ENCODE data around the gene KRTAP10-1. TPM values are rescaled to one million over a fixed set of nuclear protein-coding genes. Genes with fewer than 3 reads are reported as not detected.
"Not testable (repeated sequence)": the region's sequence is repeated elsewhere in the genome, so short reads cannot be mapped to it uniquely, and the experiment has no call there.

The KRTAP10-1 gene
- total RNA-seq, 2 experiments from 2014 or later, result not detected

DNA sequence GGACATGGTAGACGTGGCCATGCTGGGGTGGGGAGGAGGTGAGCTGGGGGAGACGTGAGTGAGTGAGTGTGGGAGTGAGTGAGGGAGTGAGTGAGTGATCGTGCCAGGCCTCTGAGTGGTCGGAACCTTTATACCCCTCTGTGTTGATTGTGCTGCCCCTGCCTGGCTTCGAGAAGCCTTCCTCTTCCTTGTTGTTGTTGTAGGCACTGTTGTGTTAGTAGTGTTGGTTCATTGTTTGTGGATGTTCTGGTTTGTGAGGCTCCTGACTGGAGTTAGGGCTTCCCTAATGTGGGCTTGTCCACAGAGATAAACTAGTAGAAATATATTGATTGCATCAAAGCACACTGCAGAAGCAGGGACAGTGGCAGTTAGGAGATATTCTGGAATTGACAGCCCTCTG, 18.7 kb upstream of the KRTAP10-1 start, which contains the start of gene KRTAP10-3:
Gene KRTAP10-3 (minus strand): TSS at position 101 of the 400 bp plus-strand sequence. CDS start 80 bp downstream, at position 21.
- no peak for DNase-seq
- no peak within 1 kb of the TSS for H3K4me3 Mint-ChIP-seq
- H3K27ac Mint-ChIP-seq, result no peak within 1 kb of the TSS
- peaks cover 8% of the 10 kb centered on the region for H3K36me3 Mint-ChIP-seq
- H3K27me3 Mint-ChIP-seq, result no peaks in the 10 kb centered on the region
- no peaks in the 10 kb centered on the region for H3K4me1 Mint-ChIP-seq
- H3K9me3 Mint-ChIP-seq, result peaks cover 20% of the 10 kb centered on the region

DNA sequence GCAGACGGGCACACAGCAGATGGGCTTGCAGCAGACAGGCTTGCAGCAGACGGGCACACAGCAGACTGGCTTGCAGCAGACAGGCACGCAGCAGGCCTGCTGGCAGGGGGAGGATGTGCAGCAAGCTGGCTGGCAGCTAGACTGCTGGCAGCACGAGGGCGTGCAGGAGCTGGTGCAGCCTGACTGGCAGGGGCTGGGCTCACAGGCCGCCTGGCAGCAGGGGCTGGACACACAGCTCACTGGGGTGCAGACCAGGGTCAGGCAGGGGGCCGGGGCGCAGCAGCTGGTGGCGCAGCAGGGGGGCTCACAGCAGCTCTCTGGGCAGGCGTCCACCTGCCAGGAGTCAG, 18.3 kb upstream of the KRTAP10-1 start:
- H3K27ac Mint-ChIP-seq, H3K36me3 Mint-ChIP-seq, H3K27me3 Mint-ChIP-seq, H3K4me3 Mint-ChIP-seq, H3K4me1 Mint-ChIP-seq, DNase-seq: not testable (repeated sequence)
- peaks cover 22% of the 10 kb centered on the region for H3K9me3 Mint-ChIP-seq

DNA sequence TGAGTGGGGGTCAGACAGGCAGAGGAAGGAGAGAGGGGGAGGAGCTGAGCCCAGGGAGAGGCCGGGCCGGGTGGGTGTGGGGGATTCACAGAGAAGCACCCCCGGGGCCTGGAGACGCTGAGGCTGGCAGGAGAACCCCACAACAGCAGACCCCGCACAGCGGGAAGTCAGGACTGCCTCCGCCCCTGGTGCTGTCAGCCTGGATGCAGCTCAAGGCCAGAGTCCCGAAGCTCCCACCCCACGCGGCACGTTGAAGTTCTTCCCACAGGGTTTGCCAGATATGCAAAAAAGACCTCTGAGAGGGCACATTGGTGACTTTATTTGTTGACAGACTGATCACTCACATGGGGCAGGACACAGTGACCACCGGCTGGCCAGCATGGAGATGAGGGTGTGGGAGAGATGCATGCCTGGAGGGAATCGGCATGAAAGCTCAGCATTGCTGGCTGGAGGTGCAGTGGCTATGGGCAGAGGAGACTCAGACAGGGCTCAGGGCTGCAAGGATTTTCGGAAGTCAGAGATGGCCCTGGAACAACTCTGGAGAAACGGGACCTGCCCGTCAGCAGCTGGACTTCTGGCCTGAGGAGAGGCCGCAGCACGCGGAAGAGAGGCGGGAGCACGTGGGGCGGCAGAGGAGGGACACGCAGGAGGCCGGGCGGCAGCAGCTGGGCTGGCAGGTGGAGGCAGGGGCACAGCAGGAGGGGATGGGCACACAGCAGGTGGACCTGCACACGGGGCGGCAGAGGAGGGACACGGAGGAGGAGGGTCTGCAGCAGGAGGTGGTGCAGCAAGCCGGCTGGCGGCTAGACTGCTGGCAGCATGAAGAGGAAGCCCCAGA, 17.7 kb upstream of the KRTAP10-1 start:
- no peaks in the 10 kb centered on the region for H3K4me1 Mint-ChIP-seq
- peaks cover 15% of the 10 kb centered on the region for H3K36me3 Mint-ChIP-seq
- no peak overlapping the region for H3K4me3 Mint-ChIP-seq
- no peak overlapping the region for H3K27ac Mint-ChIP-seq
- H3K9me3 Mint-ChIP-seq, result peaks cover 27% of the 10 kb centered on the region
- H3K27me3 Mint-ChIP-seq, result no peaks in the 10 kb centered on the region
- no peak for DNase-seq

DNA sequence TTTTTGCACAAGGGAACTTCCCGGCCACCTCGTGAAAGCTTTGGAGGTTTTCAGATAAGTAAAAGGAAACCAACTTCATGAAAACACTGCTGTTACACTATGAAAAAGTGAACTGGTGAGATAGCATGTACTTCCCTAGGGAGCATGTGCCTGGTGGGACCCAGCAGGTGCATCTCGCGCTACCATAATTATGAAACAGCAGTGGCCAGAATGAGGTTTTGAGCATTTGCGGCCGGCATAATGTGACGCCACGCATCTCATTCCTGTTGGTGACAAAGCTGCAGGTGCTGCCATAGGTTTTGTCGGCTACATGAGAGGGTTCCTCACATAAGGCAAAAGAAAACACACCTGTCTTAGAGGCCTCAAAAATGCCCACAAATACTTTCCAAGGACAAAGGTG, 16.9 kb upstream of the KRTAP10-1 start:
- no peaks in the 10 kb centered on the region for H3K4me1 Mint-ChIP-seq
- peaks cover 19% of the 10 kb centered on the region for H3K9me3 Mint-ChIP-seq
- DNase-seq, result no peak
- H3K4me3 Mint-ChIP-seq, result no peak overlapping the region
- H3K36me3 Mint-ChIP-seq, result peaks cover 12% of the 10 kb centered on the region
- H3K27ac Mint-ChIP-seq, result no peak overlapping the region
- no peaks in the 10 kb centered on the region for H3K27me3 Mint-ChIP-seq

DNA sequence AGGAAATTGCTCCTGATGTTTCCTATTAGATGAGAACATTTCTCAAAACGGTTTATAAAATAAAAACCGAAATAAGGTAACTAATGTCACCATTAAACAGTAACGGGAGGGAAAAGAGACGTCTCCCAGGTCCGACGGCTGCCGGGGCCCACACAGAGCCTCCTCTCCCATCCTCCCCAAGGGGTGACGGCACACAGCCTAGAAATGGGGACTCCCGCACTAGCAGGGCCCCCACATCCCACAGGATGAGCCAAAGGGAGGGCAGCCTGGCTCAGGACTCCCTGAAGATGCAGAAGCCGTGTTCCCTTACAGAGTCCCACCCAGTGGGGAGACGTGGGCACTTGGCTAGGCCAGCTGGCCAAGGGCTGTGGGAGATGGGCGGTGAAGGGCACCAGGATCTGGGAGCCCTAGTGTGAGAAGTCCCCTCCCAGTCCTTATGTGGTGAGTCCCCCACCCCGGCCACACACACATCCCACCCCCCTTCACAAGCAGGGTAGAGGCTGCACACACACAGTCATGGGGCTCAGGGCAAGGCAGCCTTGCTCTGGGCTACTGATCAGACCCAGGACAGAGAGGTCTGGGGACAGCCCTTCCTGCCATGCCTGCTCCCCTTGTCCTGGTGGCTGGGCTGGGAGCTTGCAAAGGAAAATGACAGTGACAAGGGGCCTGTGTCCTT, 15.3 kb upstream of the KRTAP10-1 start:
- no peak for DNase-seq
- H3K27me3 Mint-ChIP-seq, result no peaks in the 10 kb centered on the region
- H3K9me3 Mint-ChIP-seq, result peaks cover 11% of the 10 kb centered on the region
- H3K4me3 Mint-ChIP-seq, result no peak overlapping the region
- H3K4me1 Mint-ChIP-seq, result no peaks in the 10 kb centered on the region
- H3K36me3 Mint-ChIP-seq, result peaks cover 12% of the 10 kb centered on the region
- no peak overlapping the region for H3K27ac Mint-ChIP-seq

DNA sequence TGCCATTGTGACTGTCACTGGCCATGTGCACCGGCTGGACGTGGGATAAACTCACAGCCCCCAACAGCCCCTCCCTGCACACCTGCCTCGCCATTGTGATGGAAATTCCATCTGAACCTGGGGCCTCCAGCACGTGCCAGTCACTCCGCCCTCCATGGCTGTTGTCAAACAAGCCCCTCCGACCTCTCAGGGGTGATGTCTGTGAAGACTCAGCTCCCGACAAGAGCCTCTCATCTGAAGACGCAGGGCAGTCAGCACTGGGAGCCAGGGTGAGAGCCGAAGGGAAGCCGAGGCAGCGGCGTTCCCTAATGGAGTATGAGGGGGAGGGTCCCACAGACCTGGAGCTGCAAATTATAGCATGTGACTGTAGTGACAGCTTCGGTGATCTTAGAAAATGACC, 12.7 kb upstream of the KRTAP10-1 start:
- peaks cover 14% of the 10 kb centered on the region for H3K36me3 Mint-ChIP-seq
- DNase-seq, result no peak
- no peak overlapping the region for H3K4me3 Mint-ChIP-seq
- H3K27me3 Mint-ChIP-seq, result no peaks in the 10 kb centered on the region
- H3K27ac Mint-ChIP-seq, result no peak overlapping the region
- H3K9me3 Mint-ChIP-seq, result peaks cover 14% of the 10 kb centered on the region
- H3K4me1 Mint-ChIP-seq, result peaks cover 16% of the 10 kb centered on the region

DNA sequence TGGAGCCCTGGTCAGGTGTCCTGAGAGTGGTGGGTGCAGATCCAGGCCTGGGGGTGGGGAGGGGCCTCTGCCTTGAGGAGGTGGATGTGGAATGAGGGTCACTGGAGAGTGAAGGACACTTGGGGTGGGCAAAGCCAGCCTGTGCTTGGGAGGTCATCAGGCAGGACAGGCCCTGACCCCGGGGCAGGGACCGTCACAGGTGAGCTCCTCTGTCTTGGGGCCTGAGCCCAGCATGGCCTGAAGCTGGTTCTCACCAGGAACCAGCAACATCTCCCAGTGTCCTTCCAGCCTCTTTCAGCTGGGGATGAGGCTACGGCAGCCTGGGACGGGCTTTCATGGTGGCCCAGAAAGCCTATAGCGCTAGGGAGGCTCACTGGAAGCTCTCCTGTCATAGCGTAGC, 12.1 kb upstream of the KRTAP10-1 start:
- H3K27me3 Mint-ChIP-seq, result no peaks in the 10 kb centered on the region
- no peak overlapping the region for H3K27ac Mint-ChIP-seq
- peaks cover 20% of the 10 kb centered on the region for H3K9me3 Mint-ChIP-seq
- DNase-seq, result no peak
- peaks cover 22% of the 10 kb centered on the region for H3K4me1 Mint-ChIP-seq
- peaks cover 20% of the 10 kb centered on the region for H3K36me3 Mint-ChIP-seq
- no peak overlapping the region for H3K4me3 Mint-ChIP-seq

DNA sequence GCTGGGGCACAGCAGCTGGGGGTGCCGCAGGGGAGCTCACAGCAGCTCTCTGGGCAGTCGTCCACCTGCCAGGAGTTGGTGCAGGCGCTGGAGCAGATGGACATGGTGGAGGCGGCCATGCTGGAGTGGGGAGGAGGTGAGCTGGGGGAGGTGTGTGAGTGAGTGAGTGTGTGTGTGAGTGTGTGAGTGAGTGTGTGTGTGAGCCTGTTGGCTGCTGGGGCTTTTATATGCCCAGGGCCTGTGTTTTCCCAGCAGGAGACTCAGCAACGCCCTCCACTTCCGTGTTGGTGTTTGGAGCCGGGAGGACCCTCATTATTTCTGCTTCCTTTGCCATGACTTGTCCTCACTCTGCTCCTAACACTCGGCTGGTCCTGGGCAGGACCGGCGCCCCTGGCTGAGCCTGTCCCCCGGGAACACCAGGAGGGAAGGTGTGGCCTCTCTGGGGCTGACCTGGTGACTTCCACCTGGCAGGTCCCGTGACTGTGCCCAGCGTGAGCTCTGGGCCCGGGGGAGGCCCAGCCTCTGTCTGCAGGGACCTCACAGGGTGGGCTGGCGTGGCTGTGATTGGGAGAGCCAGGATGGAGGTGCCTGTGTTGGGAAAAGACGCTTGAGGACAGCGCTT, 11.5 kb upstream of the KRTAP10-1 start, which contains the start of gene KRTAP10-2:
Gene KRTAP10-2 (minus strand): TSS at position 166 of the 622 bp plus-strand sequence. CDS start 47 bp downstream, at position 119.
- DNase-seq, result no peak
- Mint-ChIP-seq H3K27me3 (no peaks in the 10 kb centered on the region), H3K9me3 (peaks cover 26% of the 10 kb centered on the region), H3K4me1 (peaks cover 28% of the 10 kb centered on the region), H3K27ac (no peak within 1 kb of the TSS), H3K4me3 (no peak within 1 kb of the TSS), H3K36me3 (peaks cover 26% of the 10 kb centered on the region)

DNA sequence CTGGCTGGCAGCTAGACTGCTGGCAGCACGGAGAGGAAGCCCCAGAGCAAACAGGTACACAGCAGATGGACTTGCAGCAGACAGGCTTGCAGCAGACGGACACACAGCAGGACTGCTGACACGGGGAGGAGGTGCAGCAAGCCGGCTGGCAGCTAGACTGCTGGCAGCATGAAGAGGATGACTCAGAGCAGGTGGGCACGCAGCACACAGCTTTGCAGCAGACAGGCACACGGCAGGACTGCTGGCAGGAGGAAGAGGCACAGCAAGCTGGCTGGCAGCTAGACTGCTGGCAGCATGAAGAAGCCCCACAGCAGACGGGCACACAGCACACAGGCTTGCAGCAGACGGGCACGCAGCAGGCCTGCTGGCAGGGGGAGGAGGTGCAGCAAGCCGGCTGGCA, 10.8 kb upstream of the KRTAP10-1 start:
- no peak overlapping the region for H3K4me3 Mint-ChIP-seq
- peaks cover 29% of the 10 kb centered on the region for H3K36me3 Mint-ChIP-seq
- H3K9me3 Mint-ChIP-seq, result peaks cover 27% of the 10 kb centered on the region
- H3K27me3 Mint-ChIP-seq, result no peaks in the 10 kb centered on the region
- no peak overlapping the region for H3K27ac Mint-ChIP-seq
- H3K4me1 Mint-ChIP-seq, result peaks cover 29% of the 10 kb centered on the region
- no peak for DNase-seq

DNA sequence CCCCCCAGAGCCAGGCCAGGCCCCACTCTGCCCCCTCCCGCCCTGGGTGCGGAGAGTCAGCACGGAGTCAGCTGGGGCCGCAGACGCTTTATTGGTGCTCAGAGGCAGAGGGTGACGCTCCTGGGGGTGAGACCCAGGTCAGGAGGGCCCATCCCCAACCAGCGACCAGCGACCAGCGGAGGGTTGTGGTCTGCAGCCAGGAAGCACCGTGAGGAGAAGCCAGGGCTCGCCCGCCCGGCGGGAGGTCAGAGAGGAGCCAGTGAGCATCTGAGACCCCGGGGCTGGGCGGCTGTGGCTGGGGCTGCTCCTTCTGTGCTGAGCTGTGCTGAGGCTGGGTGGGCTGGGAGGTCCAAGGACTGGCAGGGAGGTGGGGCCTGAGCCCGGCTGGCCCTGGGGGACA, 10.3 kb upstream of the KRTAP10-1 start:
- peaks cover 30% of the 10 kb centered on the region for H3K36me3 Mint-ChIP-seq
- H3K27me3 Mint-ChIP-seq, H3K4me3 Mint-ChIP-seq, DNase-seq, H3K27ac Mint-ChIP-seq: not testable (repeated sequence)
- H3K4me1 Mint-ChIP-seq, result peaks cover 29% of the 10 kb centered on the region
- H3K9me3 Mint-ChIP-seq, result peaks cover 31% of the 10 kb centered on the region

DNA sequence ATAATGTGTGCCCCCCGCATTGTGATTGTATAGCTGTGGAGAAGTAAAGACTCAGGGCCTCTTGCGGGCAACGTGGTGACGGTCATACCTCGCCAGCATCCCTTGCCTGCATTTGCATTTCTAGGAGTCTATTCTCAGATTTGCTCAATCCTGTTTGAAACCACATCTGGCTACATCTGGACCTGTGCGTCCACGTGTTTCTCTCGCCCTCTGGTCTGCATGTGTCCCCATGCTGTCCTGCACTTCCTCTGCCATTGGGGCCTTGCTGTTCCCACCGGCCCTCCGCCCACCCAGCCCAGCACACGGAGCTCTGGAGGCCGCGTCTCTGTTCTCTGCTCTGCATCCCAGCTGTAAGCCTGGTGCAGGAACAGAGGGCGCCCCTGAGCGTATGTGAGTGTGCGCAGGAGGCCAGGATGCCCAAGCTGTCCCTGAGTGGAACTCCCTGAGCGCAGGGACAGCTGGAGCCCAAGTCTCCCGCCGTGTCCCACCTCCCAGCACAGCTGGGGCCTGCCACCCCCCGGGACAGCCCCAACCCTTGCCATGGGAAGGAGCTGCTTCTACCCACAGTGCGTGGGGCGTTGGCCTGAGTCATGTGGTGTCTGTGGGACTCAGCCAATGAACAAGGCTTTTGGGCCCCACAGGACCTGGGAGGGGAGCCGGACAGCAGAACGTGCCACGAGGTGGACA, 9.7 kb upstream of the KRTAP10-1 start:
- H3K4me1 Mint-ChIP-seq, result peaks cover 29% of the 10 kb centered on the region
- no peak overlapping the region for H3K27ac Mint-ChIP-seq
- H3K4me3 Mint-ChIP-seq, result no peak overlapping the region
- DNase-seq, result no peak
- H3K9me3 Mint-ChIP-seq, result peaks cover 31% of the 10 kb centered on the region
- H3K36me3 Mint-ChIP-seq, result peaks cover 30% of the 10 kb centered on the region
- H3K27me3 Mint-ChIP-seq, result no peaks in the 10 kb centered on the region

DNA sequence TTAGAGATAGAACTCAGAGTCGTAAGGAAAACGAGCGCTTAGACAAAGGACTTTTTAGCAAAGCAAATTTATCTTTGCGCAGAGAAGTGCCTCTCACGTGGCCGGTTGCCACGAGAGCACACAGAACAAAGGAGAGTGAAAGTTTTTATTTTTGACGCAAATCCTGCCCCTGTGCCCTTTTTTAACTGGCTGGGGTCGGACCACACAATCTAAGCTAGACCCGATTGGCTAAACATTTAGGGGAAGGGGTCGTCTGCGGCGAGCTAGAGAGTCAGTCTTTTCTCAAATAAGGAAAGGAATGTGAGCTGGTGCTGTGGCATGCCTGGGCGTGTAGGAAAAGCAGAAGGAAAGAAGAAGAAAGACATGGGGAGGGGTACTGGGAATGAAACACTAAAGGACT, 8.9 kb upstream of the KRTAP10-1 start:
- Mint-ChIP-seq H3K27me3 (no peaks in the 10 kb centered on the region), H3K4me1 (peaks cover 29% of the 10 kb centered on the region), H3K4me3 (no peak overlapping the region), H3K36me3 (peaks cover 30% of the 10 kb centered on the region), H3K9me3 (peaks cover 31% of the 10 kb centered on the region), H3K27ac (no peak overlapping the region)
- DNase-seq, result no peak

DNA sequence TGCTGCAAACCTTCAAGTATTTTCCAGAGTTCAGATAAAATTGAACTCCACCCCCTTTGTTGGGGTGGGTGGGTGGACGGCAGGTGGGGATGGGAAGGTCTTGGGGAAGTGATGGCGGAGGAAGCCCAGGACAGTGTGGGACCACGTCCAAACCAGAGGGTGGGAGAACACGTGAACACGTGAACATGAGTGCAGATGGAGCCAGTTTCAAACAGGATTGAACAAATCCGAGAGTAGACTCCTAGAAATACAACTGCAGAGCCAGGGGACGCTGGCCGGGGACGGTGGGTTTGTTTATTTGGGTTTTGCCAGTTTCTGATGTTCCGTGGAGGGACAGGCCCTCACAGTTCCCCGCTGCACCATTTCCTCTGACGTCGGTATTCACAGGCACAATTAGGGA, 8.4 kb upstream of the KRTAP10-1 start:
- H3K9me3 Mint-ChIP-seq, result peaks cover 29% of the 10 kb centered on the region
- H3K27me3 Mint-ChIP-seq, result no peaks in the 10 kb centered on the region
- H3K4me1 Mint-ChIP-seq, result peaks cover 29% of the 10 kb centered on the region
- H3K27ac Mint-ChIP-seq, result no peak overlapping the region
- peaks cover 29% of the 10 kb centered on the region for H3K36me3 Mint-ChIP-seq
- no peak for DNase-seq
- H3K4me3 Mint-ChIP-seq, result peak overlapping the region; percentile 26

DNA sequence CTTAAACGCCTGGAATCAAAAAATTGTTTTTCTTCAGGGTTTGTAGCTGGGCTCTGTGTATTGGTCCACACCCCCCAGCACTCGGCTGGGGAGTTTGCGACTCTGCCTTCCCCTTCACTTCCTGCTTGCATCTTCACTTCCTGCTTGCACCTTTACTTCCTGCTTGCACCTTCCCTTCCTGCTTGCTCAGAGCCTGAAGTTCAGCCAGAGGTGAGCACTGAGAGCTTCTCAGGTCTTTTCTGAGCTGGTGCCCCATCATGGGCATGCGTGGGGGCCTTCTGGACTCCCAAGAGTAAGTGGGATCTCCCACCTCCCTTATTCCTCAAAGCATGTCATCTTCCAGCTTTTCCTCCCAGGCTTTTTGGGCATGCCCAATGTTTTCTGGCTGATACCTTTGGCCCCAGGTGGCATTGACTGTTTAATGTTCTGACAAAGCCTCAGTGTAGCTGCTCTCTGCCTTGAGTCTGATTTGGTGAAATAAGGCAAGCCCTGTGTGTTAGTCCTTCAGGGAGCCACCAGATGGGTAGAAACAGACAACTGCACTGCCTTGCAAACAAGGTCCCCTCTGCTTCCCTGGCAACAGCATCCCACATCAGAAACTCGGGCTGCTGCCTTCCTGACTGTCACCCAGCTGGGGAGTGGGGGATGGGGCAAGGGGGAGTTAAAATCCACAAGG, 7.8 kb upstream of the KRTAP10-1 start:
- Mint-ChIP-seq H3K36me3 (peaks cover 24% of the 10 kb centered on the region), H3K27me3 (no peaks in the 10 kb centered on the region), H3K4me3 (peak overlapping the region; percentile 73), H3K27ac (peak overlapping the region; percentile 91), H3K9me3 (peaks cover 24% of the 10 kb centered on the region), H3K4me1 (peaks cover 29% of the 10 kb centered on the region)
- DNase-seq, result no peak

Measured in activated naive CD8-positive, alpha-beta T cell treated with anti-CD3 and anti-CD28 coated beads for 36 hours (primary cell).